NCI-H748 treated with DMSO at 0.1 percent for 48 hours (cell line): ENCODE data around the gene HSPA1A.
A peak's percentile ranks its signal among the peaks of the same experiment; 100 is the strongest.
"Not testable (repeated sequence)": the region's sequence is repeated elsewhere in the genome, so short reads cannot be mapped to it uniquely, and the experiment has no call there.

Experiments used
- DNase-seq: peaks from one replicate; lab custom pipeline; 2025; lab: John Stamatoyannopoulos, UW

Gene HSPA1A

GRCh38 chr6:31811645-31812044, 3.7 kb upstream of the HSPA1A start:
- DNase-seq: no peak

- DNase-seq: no peak
These were observed 1.9 kb upstream of the HSPA1A start for GRCh38 chr6:31813465-31813849.

- peak; percentile 98 for DNase-seq
These were observed 692 bp upstream of the HSPA1A start for GRCh38 chr6:31814677-31815024.

GRCh38 chr6:31817133-31817928, 2.0 kb downstream of the HSPA1A start:
- DNase-seq: not testable (repeated sequence)

- DNase-seq: not testable (repeated sequence)
These were observed 2.7 kb downstream of the HSPA1A start for GRCh38 chr6:31817929-31818511.

GRCh38 chr6:31819871-31820299, 4.5 kb downstream of the HSPA1A start:
- no peak for DNase-seq

- not testable (repeated sequence) for DNase-seq
These were observed 5.1 kb downstream of the HSPA1A start for GRCh38 chr6:31820399-31820798.

- peak; percentile 81 for DNase-seq
These were observed 6.1 kb downstream of the HSPA1A start for GRCh38 chr6:31821301-31822035.

GRCh38 chr6:31822036-31822821, 6.9 kb downstream of the HSPA1A start:
- DNase-seq: no peak

- DNase-seq: not testable (repeated sequence)
These were observed 8.4 kb downstream of the HSPA1A start for GRCh38 chr6:31823592-31824196.

GRCh38 chr6:31825553-31825952, 10.2 kb downstream of the HSPA1A start:
- no peak for DNase-seq

- DNase-seq: no peak
These were observed 11.5 kb downstream of the HSPA1A start for GRCh38 chr6:31826793-31827285.

- peak; percentile 99 for DNase-seq
These were observed 12.1 kb downstream of the HSPA1A start, which contains the start of gene HSPA1B for GRCh38 chr6:31827286-31828079. Gene HSPA1B (plus strand): TSS chr6:31827738. CDS start chr6:31827951, 213 bp downstream.

GRCh38 chr6:31829633-31830283, 14.4 kb downstream of the HSPA1A start:
- peak; percentile 67 for DNase-seq

GRCh38 chr6:31830886-31831335, 15.6 kb downstream of the HSPA1A start:
- DNase-seq: no peak

GRCh38 chr6:31831350-31832215, 16.2 kb downstream of the HSPA1A start:
- DNase-seq: no peak

GRCh38 chr6:31834367-31835250, 19.3 kb downstream of the HSPA1A start:
- peak; percentile 83 for DNase-seq

- DNase-seq: no peak
These were observed 20.7 kb downstream of the HSPA1A start for GRCh38 chr6:31836047-31836473.
